Activated CD8-positive, alpha-beta memory T cell treated with anti-CD3 and anti-CD28 coated beads for 4 hours (primary cell): ENCODE results near the gene VENTX.

ENCODE experiments used
- DNase-seq, 2 donors: peaks; one replicate each; pipeline ENCODE4 v3.0.0-alpha.2; 2020; ENCODE audit warnings: low read depth in 2 of 2

Gene VENTX

GRCh38 chr10:133237588-133238465 lies at the start of gene VENTX:
TSS of gene VENTX (plus strand) at chr10:133237855. CDS start at chr10:133237915, 60 bp downstream.
- no peak for DNase-seq

GRCh38 chr10:133187906-133188681 lies 49.6 kb upstream of the VENTX start:
- DNase-seq, result no peak

GRCh38 chr10:133189256-133189655 lies 48.4 kb upstream of the VENTX start:
- no peak for DNase-seq

GRCh38 chr10:133189726-133190125 lies 47.9 kb upstream of the VENTX start:
- no peak for DNase-seq

GRCh38 chr10:133190225-133190624 lies 47.4 kb upstream of the VENTX start:
- no peak for DNase-seq

GRCh38 chr10:133191651-133192050 lies 46.0 kb upstream of the VENTX start:
- no peak for DNase-seq

- DNase-seq, result no peak
Measured at GRCh38 chr10:133194151-133194550, 43.5 kb upstream of the VENTX start.

GRCh38 chr10:133195096-133195495 lies 42.6 kb upstream of the VENTX start:
- no peak for DNase-seq

GRCh38 chr10:133195611-133196010 lies 42.0 kb upstream of the VENTX start:
- DNase-seq, result no peak

GRCh38 chr10:133196221-133196915 lies 41.3 kb upstream of the VENTX start:
- no peak for DNase-seq

GRCh38 chr10:133196936-133197758 lies 40.5 kb upstream of the VENTX start:
- DNase-seq, result no peak

- no peak for DNase-seq
Measured at GRCh38 chr10:133197786-133198185, 39.9 kb upstream of the VENTX start.

- no peak for DNase-seq
Measured at GRCh38 chr10:133198206-133198605, 39.4 kb upstream of the VENTX start.

GRCh38 chr10:133198621-133199487 lies 38.8 kb upstream of the VENTX start:
- DNase-seq, result no peak

GRCh38 chr10:133199488-133199885 lies 38.2 kb upstream of the VENTX start:
- DNase-seq, result no peak

GRCh38 chr10:133199992-133200611 lies 37.6 kb upstream of the VENTX start:
- DNase-seq, result no peak

- no peak for DNase-seq
Measured at GRCh38 chr10:133200621-133201031, 37.0 kb upstream of the VENTX start.

GRCh38 chr10:133201151-133201947 lies 36.3 kb upstream of the VENTX start:
- no peak for DNase-seq
